ENCODE measurements around the gene MYRIP. TPM values are rescaled to one million over a fixed set of nuclear protein-coding genes. Genes with fewer than 3 reads are reported as not detected.
"Not testable (repeated sequence)": the region's sequence is repeated elsewhere in the genome, so short reads cannot be mapped to it uniquely, and the experiment has no call there.

Gene MYRIP
- total RNA-seq, 1 donor from 2014 or later: 12.7 TPM

- peak overlapping the region; percentile 50 to 73 for H3K27ac ChIP-seq
- no peak for TF ChIP-seq CTCF (IDR thresholded peaks at IDR 0.05)
- no peaks in the 10 kb centered on the region for H3K27me3 ChIP-seq
- H3K4me3 ChIP-seq: no peak overlapping the region
- H3K9me3 ChIP-seq: no peaks in the 10 kb centered on the region
- peaks cover 5 to 7% of the 10 kb centered on the region in 2 donors for H3K4me1 ChIP-seq
- DNase-seq (ENCODE audit: low spot score in 2 of 2): no peak
- intact Hi-C loops (cut with DNase I): no loop called here
- no peaks in the 10 kb centered on the region for H3K36me3 ChIP-seq
These were observed 269.2 kb downstream of the MYRIP start for GRCh38 chr3:40078590-40078989.

- H3K27me3 ChIP-seq: no peaks in the 10 kb centered on the region
- no peaks in the 10 kb centered on the region for H3K36me3 ChIP-seq
- H3K4me1 ChIP-seq: peaks cover 5 to 7% of the 10 kb centered on the region in 2 donors
- peak overlapping the region; percentile 50 to 73 for H3K27ac ChIP-seq
- no peak for TF ChIP-seq CTCF (IDR thresholded peaks at IDR 0.05)
- H3K4me3 ChIP-seq: no peak overlapping the region
- H3K9me3 ChIP-seq: no peaks in the 10 kb centered on the region
- no peak for DNase-seq (ENCODE audit: low spot score in 2 of 2)
- intact Hi-C loops (cut with DNase I): no loop called here
These were observed 269.9 kb downstream of the MYRIP start for GRCh38 chr3:40079203-40079846.

- H3K27ac ChIP-seq: peak overlapping the region; percentile 42 to 73
- intact Hi-C loops (cut with DNase I): no loop called here
- DNase-seq (ENCODE audit: low spot score in 2 of 2): no peak
- H3K36me3 ChIP-seq: no peaks in the 10 kb centered on the region
- H3K4me1 ChIP-seq: peaks cover 5 to 7% of the 10 kb centered on the region in 2 donors
- no peak overlapping the region for H3K4me3 ChIP-seq
- no peaks in the 10 kb centered on the region for H3K27me3 ChIP-seq
- H3K9me3 ChIP-seq: no peaks in the 10 kb centered on the region
- TF ChIP-seq CTCF (IDR thresholded peaks at IDR 0.05): no peak
These were observed 270.4 kb downstream of the MYRIP start for GRCh38 chr3:40079847-40080240.

GRCh38 chr3:40083066-40083465 lies 273.7 kb downstream of the MYRIP start:
- no peaks in the 10 kb centered on the region for H3K27me3 ChIP-seq
- TF ChIP-seq CTCF (IDR thresholded peaks at IDR 0.05): no peak
- DNase-seq (ENCODE audit: low spot score in 2 of 2): no peak
- H3K36me3 ChIP-seq: no peaks in the 10 kb centered on the region
- H3K9me3 ChIP-seq: no peaks in the 10 kb centered on the region
- H3K4me1 ChIP-seq: peaks cover 5 to 7% of the 10 kb centered on the region in 2 donors
- H3K4me3 ChIP-seq: no peak overlapping the region
- intact Hi-C loops (cut with DNase I): no loop called here
- H3K27ac ChIP-seq: no peak overlapping the region

GRCh38 chr3:40084424-40084823 lies 275.0 kb downstream of the MYRIP start:
- H3K36me3 ChIP-seq; H3K4me3 ChIP-seq; H3K27ac ChIP-seq; DNase-seq (ENCODE audit: low spot score in 2 of 2); H3K27me3 ChIP-seq; H3K4me1 ChIP-seq; intact Hi-C loops (cut with DNase I); H3K9me3 ChIP-seq: not testable (repeated sequence)

GRCh38 chr3:40086890-40087883 lies 277.8 kb downstream of the MYRIP start:
- Histone ChIP-seq H3K27me3 (no peaks in the 10 kb centered on the region), H3K4me1 (no peaks in the 10 kb centered on the region), H3K9me3 (no peaks in the 10 kb centered on the region), H3K36me3 (no peaks in the 10 kb centered on the region), H3K4me3 (no peak overlapping the region), H3K27ac (no peak overlapping the region)
- no peak for DNase-seq (ENCODE audit: low spot score in 2 of 2)
- TF ChIP-seq CTCF (IDR thresholded peaks at IDR 0.05): no peak
- intact Hi-C loops (cut with DNase I): no loop called here

Measured in ascending aorta (tissue), 2 donors.